Mucosa of descending colon (tissue), 3 donors: ENCODE results near the gene POFUT1. TPM values are rescaled to one million over a fixed set of nuclear protein-coding genes. Genes with fewer than 3 reads are reported as not detected.

Source experiments
- ATAC-seq: fragments of 200-7000 bp; cut with Tn5 transposase; one replicate; pipeline ENCODE4 v1.9.1; 2020; ENCODE audit warnings: mild to moderate bottlenecking, moderate library complexity
- DNase-seq, 3 donors: peaks; one replicate each; pipeline ENCODE4 v3.0.0-alpha.2; 2020
- H3K36me3 ChIP-seq: fragments of 200-600 bp; one replicate; pipeline ENCODE4 v1.8.0; 2021; ENCODE audit warnings: low read depth, mild to moderate bottlenecking
- H3K4me1 ChIP-seq: fragments of 200-600 bp; one replicate; pipeline ENCODE4 v1.8.0; 2021; ENCODE audit warnings: low read depth, mild to moderate bottlenecking
- H3K4me3 ChIP-seq: fragments of 200-600 bp; one replicate; pipeline ENCODE4 v1.8.0; 2021; ENCODE audit warnings: mild to moderate bottlenecking
- H3K9me3 ChIP-seq: fragments of 200-600 bp; one replicate; pipeline ENCODE4 v1.8.0; 2021; ENCODE audit warnings: mild to moderate bottlenecking
- CTCF ChIP-seq: fragments of 200-600 bp; IDR thresholded peaks from one replicate; pipeline ENCODE4 v1.8.0; 2022; ENCODE audit warnings: antibody characterized with exemption, mild to moderate bottlenecking
- intact Hi-C, 2 donors: fragments of 100-400 bp; cut with DNase I in 1 of 2; cut with micrococcal nuclease in 1 of 2; formaldehyde crosslinking; loops; one replicate each; pipeline versions ENCODE4 v1.11.0 to v1.11.1; 2022; cut with DNase I, micrococcal nuclease
- long read RNA-seq, 2 donors: library from polyadenylated mRNA; unstranded; transcript quantifications; one replicate each; pipeline ENCODE4 v2.0.0, GENCODE V29; 2019 to 2021
- total RNA-seq, 3 donors: library from RNA; stranded (reverse); fragmentation: NEBNext Ultra II Directional in 2 of 3; extraction: Animal tissue kit (Norgen Biotek cat#: 25700) in 2 of 3; gene quantifications; one replicate each; pipeline versions ENCODE4 v1.2.1 to v1.2.4, GENCODE V29; 2021 to 2023
- donor health status: DM: no; HTN: no; CAD: no; lungs with moderate emphysema.
- donor health status: DM: no; HTN: no; CAD: no.
- donor health status: DM: no; HTN: yes; CAD: no.

POFUT1 gene
- total RNA-seq, result 10 to 100 TPM; 35.5 to 48.5 (median 44.8) TPM
- long read RNA-seq, donor 1, full-length matches to known transcripts, result 29 of 40 reads
- long read RNA-seq, donor 1, partial matches to known transcripts, result 6 of 40 reads
- long read RNA-seq, donor 1, other reads (novel, unspliced or antisense), result 5 of 40 reads
- long read RNA-seq, donor 2, full-length matches to known transcripts, result 12 of 18 reads
- long read RNA-seq, donor 2, partial matches to known transcripts, result 1 of 18 reads
- long read RNA-seq, donor 2, other reads (novel, unspliced or antisense), result 5 of 18 reads

DNA sequence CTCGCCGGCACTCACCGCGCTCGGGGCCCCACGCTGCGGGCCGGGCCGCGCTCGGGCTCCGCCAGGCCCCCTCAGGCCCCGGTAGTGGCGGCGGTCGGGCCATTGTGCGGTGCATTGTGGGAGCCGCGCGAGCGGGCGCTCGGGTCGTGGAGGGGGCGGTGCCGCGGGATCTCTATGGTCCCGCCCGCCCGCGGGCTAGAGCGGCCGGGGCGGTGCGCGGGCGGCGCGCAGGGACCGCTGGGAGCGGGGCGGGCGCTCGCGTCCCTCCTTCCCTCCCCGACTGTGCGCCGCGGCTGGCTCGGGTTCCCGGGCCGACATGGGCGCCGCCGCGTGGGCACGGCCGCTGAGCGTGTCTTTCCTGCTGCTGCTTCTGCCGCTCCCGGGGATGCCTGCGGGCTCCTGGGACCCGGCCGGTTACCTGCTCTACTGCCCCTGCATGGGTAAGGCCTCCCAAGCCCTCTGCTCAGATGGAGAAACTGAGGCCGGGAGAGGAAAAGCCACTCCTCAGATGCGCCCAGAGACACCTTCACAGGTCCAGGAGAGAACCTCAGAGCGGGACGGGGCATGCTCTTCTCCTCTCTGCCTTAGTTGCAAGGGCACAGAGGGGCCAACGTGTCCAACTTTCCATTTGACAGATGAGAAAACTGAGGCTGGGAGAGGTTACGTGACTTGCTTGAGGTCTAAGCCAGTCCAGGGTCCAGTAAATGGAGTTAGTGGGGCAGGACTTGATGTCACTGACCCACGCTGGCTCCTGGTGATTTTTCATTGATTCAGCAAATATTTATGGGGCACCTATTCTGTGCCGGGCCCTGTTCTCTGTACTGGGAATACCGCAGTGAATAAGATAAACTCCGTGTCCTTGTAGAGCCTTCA, at the start of gene POFUT1, which contains the start of gene PLAGL2:
Gene POFUT1, plus strand, starts transcription at position 255 of the 873 bp plus-strand sequence. Its CDS starts 62 bp downstream, at position 317.
Gene PLAGL2, minus strand, starts transcription at position 118 of the 873 bp plus-strand sequence. CDS start 5,565 bp downstream, outside the sequence.
- H3K9me3 ChIP-seq, result no peaks in the 10 kb centered on the region
- peak; percentile 93 to 94 (median 93) for DNase-seq
- peaks cover 3% of the 10 kb centered on the region for H3K36me3 ChIP-seq
- ATAC-seq, result peak; percentile 94
- peaks cover 63% of the 10 kb centered on the region for H3K4me1 ChIP-seq
- no peak for TF ChIP-seq CTCF
- intact Hi-C loops, result no loop called here
- peak within 1 kb of the TSS; percentile 99 for H3K4me3 ChIP-seq

GRCh38 chr20:32158351-32158750, 49.3 kb upstream of the POFUT1 start:
- H3K4me1 ChIP-seq, result peaks cover 5% of the 10 kb centered on the region
- TF ChIP-seq CTCF, result no peak
- DNase-seq (no peak), ATAC-seq (no peak)
- H3K4me3 ChIP-seq, result no peak overlapping the region
- intact Hi-C loops, result no loop called here
- peaks cover 5% of the 10 kb centered on the region for H3K36me3 ChIP-seq
- H3K9me3 ChIP-seq, result no peaks in the 10 kb centered on the region

GRCh38 chr20:32158943-32159660, 48.6 kb upstream of the POFUT1 start:
- Histone ChIP-seq H3K36me3 (peaks cover 5% of the 10 kb centered on the region), H3K9me3 (no peaks in the 10 kb centered on the region), H3K4me3 (no peak overlapping the region), H3K4me1 (peaks cover 5% of the 10 kb centered on the region)
- TF ChIP-seq CTCF, result no peak
- no peak for DNase-seq
- no peak for ATAC-seq
- intact Hi-C loops, result no loop called here

GRCh38 chr20:32159766-32160221, 47.9 kb upstream of the POFUT1 start:
- ATAC-seq, result no peak
- no peak overlapping the region for H3K4me3 ChIP-seq
- H3K36me3 ChIP-seq, result peaks cover 5% of the 10 kb centered on the region
- no peak for TF ChIP-seq CTCF
- peaks cover 5% of the 10 kb centered on the region for H3K4me1 ChIP-seq
- DNase-seq, result no peak
- intact Hi-C loops, result no loop called here
- no peaks in the 10 kb centered on the region for H3K9me3 ChIP-seq

DNA sequence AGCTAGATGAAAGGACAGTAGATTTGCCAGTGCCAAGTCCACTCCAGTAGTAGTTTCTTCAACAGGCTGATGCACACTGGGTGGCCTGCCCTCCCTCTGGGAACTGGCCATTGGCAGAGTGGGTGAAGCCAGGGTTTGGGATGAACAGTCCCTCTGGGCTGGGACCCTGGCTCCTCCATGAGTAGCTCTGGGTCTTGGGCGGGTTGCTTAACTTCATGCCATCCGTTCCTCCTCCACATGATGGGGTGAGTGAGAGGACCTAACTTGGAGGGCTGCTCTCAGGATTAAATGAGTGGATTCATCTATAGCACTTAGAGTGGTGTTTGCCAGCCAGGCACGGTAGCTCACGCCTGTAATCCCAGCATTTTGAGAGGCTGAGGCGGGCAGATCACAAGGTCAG, 47.3 kb upstream of the POFUT1 start:
- intact Hi-C loops, result no loop called here
- Histone ChIP-seq H3K9me3 (no peaks in the 10 kb centered on the region), H3K4me1 (peaks cover 2% of the 10 kb centered on the region), H3K4me3 (no peak overlapping the region), H3K36me3 (peaks cover 5% of the 10 kb centered on the region)
- DNase-seq (no peak), ATAC-seq (no peak)
- TF ChIP-seq CTCF, result no peak
